GM23248 (cell line): ENCODE data around the gene TTC28.

Experiments
- EZH2 ChIP-seq: fragments of 200-600 bp; sonication (generic); IDR thresholded peaks from 2 replicates; pipeline ENCODE4 v1.6.1; 2018; ENCODE audit warnings: antibody characterized with exemption, mild to moderate bottlenecking; ENCODE audit not compliant: insufficient read depth, poor library complexity, severe bottlenecking
- EZH2phosphoT487 ChIP-seq: fragments of 200-600 bp; sonication (generic); IDR thresholded peaks from 2 replicates; pipeline ENCODE4 v1.6.1; 2018; ENCODE audit warnings: antibody characterized with exemption, moderate library complexity, mild to moderate bottlenecking, low read depth; ENCODE audit not compliant: insufficient read depth

DNA sequence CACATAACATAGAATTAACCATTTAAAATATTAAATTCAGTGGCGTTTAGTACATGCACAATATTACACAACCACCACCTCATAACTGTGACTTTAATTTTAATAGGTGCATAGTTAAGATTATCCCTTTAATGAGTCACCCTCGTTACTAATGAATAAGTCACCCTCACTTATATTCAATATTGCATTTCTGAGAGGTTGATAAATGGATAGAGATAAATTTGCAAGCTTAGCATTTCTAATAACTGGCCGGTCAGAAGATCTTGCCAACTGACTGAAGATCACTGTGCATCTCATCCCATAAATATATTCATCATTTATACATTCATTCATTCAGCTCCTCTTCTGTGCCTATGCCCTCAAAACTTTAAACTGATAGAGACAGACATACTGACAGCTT lies 243.7 kb downstream of the TTC28 start:
- no peak for TF ChIP-seq EZH2phosphoT487
- TF ChIP-seq EZH2, result no peak
